Measurements from ENCODE around the gene MACROH2A1.

MACROH2A1 gene

GRCh38 chr5:135350536-135350935 lies 48.5 kb downstream of the MACROH2A1 start:
- DNase-seq, result no peak

GRCh38 chr5:135349886-135350285 lies 49.1 kb downstream of the MACROH2A1 start:
- no peak for DNase-seq

DNA sequence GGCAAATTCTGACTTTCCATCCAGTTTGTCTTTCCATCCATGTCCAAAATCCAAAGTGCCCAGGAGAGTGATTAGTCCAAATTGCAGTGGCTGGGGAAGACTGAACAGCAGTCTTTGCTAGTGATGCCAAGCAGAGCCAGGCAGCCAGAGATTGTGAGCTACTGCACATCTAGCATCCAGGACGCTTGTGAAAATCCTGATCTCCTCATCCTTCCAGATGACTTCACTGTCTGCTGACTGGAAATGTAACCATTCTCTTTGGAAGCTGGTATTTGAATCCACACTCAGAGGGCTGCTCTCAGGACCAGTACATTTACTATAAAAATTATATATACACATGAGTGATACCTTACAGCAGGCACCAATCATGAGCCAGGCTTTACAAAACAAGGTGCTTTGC lies 49.6 kb downstream of the MACROH2A1 start:
- no peak for DNase-seq

DNA sequence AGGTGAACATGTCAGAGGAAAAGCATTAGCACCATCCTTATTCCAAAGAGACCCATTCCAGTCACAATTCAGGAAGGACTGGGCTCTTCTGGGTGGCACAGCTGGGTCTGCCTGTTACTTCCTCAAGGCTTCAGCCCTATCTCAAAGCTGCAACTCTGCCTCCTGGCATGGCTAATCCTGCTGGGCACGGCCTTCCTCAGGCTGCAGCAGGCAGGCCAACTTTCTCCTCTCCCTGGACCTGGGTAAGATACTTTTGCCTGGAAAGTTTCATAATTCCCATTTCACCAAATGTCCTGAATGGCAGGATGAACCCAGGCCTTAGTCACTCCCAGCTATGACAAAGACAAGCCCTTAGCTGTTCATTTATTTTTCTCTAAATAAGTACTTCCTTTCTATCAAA lies 50.1 kb downstream of the MACROH2A1 start:
- no peak for DNase-seq

DNA sequence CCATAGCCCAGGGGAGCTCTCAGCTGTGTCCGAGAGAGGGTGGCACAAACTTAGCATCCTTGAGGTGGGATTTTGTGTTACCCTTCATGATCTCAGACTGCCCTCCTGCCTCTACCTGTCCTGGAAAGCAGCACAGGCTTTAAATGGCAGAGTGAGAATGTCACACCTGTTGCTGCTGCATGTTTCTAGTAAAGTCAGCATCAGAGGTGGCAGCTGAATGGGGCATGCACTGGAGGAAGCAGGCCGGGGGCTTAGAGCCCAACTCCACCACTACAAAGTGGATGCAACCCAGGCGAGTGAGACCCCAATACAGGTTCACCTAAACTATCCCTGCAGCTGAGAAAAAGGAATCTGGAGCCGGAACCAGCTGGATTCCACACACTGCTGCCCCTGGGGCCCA lies 51.6 kb downstream of the MACROH2A1 start:
- no peak for DNase-seq

DNA sequence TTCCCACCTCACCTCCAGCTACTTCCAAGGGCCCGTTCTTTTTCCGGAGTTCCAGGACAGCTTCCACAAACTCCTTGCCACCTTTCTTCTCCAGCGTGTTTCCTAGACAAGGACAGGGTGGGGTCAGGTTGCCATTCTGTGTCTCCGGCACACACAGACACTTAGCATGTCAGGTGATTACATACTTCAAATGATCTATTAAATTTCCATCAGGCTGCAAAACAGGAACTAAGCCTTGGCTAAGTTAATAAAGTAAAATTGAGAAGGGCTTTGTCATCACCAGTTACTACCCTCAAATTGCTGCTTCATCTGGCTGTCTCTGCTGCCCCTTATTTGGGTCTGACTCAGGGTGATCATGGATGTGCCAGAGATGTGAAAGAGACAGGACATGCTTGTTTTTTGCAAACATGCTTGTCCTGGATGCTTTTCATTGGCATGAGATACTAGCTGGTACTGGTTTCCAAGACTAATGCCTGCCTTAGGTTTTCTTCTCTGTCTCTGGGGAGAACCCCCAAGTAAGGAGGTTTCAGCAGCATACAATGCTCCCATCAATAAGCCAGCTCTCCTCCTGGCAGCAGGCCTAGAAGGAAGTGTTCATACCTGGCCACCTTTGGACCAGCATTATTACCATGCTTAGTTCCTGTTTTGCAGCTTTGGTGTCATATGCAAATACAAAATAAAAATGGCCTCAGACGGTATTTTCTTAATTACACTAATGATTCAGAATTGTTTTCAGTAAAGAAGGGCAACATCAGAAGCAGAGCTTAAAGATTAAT lies 52.9 kb downstream of the MACROH2A1 start:
- DNase-seq, result no peak

DNA sequence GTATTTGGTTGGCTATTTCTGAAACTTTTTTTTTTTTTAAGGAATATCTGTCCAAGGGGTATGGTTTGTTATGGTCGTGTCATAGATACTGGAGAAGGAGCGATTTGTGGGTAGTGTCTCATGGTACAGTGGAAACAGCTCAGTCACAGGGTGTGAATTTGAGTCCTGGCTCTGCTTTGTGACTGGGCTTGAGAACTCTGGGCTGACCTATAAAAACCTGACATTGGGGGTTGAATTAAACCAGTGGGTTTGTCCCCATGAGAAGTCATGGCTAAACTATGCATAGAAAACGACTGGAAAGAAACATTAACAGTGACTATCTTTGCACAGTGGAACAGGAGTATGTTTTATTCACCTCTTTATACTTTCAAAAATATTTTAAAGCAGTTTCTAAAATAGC lies 54.7 kb downstream of the MACROH2A1 start:
- DNase-seq, result no peak

DNA sequence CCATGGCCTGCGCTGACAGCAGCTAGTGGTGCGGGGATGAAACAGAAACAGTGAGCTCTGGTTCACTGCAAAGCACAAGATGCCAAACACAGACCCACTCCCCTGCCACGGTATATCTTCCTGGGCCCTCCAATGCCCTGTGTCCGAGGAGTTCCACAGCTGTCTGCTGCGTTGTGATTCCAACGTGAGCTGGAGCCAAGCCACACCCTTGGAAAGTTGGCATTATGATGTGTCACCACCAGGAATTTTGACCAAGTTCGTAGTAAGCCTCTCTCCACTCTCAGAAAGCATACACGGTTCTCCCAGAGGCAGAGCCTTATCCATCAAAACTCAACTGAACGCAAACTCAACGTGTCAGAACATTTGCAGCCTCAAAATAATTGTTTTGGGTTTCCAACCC lies 55.6 kb downstream of the MACROH2A1 start:
- no peak for DNase-seq

GRCh38 chr5:135342551-135342875 lies 56.5 kb downstream of the MACROH2A1 start:
- no peak for DNase-seq

DNA sequence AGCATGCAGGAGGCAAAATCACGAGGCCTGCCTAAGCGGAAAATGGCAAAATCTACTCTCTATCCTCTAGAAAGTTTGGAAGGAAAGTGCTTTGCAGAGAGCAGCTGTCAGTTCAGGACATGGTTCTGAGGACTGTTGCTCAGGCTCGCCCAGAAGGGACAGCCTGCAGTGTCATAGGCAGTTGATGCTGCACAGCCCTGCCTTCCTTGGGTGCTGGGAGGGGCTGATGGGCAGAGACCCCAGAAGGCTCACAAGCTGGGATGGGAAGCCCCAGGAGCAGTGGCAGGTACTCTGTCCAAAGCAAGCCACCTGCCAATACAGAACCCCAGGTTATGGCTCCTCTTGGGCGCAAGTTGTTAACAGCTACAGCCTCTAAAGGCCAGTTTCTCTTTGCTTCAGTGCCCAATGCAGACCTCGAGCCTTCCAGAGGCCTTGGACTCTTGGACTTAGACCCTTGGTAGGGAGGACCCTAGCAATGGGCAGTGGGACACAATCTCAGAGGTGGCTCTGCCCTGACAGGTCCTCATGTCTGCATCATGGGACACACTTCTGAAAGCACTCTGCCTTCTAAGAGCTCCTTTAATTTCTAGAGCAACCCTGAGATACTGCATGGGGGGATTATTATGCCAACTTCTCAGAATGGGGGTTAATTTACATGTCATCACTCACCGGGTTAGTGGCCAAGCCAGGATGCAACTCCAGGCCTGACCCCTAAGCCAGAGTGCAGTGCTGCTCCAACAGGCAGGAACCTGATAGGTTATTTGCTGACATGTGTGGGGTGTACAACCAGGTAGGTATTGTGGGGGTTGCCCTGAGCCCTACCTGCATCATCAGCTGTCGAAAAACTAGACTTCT lies 57.1 kb downstream of the MACROH2A1 start:
- no peak for DNase-seq

DNA sequence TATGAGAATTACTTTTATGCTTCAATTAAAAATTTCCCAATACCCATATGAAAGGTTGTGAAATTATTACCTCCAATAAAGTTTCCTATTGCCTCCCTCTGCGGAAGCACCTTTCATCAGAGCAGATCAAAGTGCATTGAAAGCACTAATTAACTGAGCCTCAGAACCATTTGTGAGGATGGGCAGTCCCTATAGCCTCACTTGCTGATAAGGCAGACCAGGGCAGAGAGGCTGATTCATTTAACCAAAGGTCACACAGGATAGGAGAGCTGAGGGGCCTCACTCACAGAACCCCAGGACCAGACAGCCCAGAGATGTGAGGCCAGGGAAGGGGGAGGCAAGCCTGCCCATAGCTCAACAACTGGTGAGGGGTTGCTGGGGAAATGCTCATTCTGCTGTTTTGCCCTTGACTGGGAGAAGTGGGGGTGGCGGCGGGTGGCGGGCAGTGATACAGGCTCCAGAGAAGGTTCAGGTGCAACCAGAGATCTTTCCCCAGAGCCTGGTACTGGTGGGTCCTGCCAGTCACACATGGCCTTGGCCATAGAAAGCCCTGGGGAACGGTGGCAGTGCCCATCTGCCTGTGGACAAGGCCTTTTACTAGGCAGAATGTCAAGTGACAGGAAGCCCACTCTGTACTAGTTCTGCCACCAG lies 57.9 kb downstream of the MACROH2A1 start:
- DNase-seq, result no peak

GRCh38 chr5:135340568-135340967 lies 58.5 kb downstream of the MACROH2A1 start:
- DNase-seq, result no peak

DNA sequence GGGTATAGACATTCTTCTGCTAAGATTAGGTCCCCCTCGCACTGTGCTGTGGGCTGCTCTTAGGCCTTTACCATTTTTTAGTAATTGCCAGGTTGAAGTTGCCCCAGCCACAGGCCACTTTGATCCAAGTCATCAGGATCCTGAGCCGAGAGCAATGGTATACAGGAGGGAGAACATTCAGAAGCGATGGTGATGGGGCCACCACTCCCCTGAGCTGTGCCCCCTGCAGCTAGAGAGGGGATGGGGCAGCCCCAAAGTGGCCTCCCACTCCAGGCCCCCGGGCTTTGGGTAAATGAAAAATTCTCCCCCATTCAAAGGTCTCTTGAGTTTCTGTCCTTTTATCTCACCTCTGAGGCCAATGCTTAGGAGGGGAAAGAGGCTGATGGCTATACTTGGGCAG lies 59.4 kb downstream of the MACROH2A1 start:
- DNase-seq, result no peak

GRCh38 chr5:135339189-135339588 lies 59.8 kb downstream of the MACROH2A1 start:
- no peak for DNase-seq

DNA sequence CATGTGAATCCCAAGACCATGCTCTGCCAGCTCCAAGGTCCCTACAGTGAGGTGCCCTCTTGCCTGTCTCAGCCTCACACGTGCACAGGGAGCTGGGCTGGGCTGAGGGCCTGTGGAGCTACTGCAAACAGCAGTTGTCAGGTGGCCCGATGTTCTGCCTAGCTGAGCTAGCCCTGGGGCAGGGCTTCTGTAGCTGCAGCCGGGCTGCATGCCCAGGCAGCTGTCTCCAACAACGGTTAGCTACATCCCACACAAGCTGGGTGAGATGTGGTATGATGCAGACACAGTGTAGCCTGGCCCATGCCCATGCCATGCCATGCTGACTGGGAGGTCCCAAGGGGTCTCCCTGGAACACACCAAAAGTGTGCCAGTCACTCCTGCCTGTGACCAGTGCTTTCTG lies 62.0 kb downstream of the MACROH2A1 start:
- DNase-seq, result no peak

DNA sequence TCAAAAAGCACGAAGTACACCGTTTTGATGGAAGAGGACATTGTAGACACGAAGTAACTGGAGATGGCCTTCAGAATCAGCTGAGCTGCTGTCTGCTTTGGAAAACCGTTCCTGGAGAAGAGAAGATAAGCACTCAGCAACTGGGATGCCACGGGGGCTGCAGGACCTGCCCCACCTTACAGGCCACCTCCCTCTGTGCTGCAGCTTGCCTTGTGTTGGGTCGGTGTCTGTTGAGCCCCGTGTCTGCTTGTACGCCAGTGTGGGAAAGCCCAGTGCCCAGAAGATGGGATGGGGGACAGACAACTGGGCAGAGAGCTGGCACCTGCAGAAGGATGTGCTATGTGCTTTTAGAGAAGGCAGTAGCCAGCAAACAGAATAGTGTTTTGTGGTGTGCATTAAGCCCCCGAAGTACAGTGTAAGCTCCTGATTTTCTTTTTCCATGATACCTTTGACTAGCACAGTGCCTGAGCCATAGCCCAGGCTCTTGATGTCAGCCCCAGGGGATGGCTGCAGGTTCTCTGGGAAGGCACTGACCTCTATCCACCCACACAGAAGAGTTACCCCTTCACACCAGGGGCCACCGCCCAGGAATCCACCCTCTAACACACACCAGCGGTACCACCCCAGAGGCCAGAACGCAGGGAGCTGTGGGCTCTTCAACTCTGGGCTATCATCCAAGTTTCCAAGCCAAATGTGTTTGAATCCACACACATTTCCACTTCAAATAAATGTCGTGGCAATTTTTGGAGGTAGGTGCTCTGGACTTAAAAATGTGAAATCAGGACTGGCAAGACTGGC lies 63.8 kb downstream of the MACROH2A1 start:
- DNase-seq, result no peak

DNA sequence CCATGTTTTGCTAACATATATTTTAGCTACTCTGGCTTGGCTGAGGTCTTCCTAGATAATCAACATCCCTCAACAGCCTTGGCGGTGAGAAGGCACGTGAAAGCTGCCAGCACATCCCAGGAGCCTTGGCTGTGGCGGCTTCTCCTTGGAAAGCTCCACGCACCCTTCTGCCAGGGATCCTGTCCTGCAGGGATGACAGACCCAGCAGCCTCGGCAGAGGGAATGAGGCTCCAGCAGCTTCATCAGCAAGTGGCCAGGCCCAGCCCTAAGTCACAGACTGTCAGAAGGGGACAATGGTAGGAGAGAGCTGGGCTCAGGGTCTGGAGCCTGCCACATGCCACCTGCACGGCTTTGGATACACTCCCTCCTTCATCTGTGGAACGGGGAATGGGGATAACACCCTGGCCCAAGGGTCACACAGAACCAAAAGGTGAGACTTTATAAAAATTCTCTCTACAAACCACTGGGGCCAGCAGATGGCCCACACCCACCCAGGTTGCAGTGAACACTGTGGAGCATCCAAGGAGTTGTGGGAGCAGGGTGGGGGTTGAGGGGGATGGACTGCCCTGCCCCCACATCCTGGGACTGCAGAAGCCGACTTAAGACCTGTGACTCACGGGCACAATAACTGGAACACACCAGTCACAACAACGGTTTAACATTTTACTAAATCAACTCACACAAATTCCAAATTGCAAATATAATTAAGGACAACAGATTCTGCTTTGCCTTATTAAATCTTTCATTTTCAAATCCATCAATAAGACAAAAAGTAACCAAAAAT lies 65.1 kb downstream of the MACROH2A1 start:
- no peak for DNase-seq

DNA sequence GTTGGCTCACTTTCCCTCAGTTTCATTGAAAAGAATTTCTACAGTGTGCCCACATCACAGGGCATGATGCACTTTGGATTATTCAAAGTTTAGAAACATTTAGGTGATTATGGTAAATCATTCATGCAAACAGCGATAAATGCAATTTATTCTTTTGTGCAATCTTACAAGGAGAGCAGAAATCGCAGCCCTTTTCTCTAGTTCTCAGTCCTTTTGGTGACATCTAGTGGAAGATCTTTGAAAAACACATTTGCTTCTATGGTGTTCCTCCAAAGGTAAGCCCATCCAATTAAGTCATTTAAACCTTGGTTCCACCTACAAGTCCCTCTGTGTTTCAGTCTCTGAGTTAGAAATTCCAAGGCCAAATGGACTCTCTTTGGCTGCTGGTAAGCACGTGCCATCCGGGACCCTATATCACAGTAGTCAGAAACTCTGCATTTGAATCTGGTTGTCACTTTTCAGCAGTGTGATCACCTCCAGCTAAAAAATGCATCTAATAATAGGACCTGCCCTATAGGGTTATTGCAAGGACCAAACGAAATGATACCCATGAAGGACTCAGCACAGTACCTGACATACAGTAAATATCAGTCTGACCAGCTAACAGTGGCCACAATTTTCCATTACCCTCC lies 66.4 kb downstream of the MACROH2A1 start:
- no peak for DNase-seq

- no peak for DNase-seq
These were observed 67.4 kb downstream of the MACROH2A1 start for GRCh38 chr5:135331612-135332011.

GRCh38 chr5:135330798-135331096 lies 68.3 kb downstream of the MACROH2A1 start:
- DNase-seq, result no peak

- DNase-seq, result no peak
These were observed 68.9 kb downstream of the MACROH2A1 start for GRCh38 chr5:135329913-135330797.

Measured in CD4-positive, alpha-beta T cell treated with Interleukin-15 for 1 hour (primary cell).